ENCODE data around the gene SLC35A3.

DNA sequence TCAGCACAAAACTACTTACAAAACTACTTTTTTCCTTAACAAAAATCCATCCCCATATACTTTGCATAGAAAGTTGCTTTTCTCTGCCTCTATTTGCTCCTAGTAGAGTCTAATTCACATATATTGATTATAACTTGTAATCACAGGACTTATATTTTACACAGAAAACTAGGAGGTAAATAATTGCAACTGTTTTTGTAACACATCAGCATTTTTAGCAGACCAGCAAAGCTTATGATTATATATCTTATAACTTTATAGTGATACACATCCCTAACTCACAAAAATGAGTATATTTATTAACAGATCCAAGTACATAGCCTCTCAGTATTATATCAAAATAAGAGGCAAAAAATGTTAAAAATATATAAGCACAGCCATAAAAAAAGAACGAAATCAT, 17.3 kb upstream of the SLC35A3 start:
- no peak for TF ChIP-seq EZH2 (IDR thresholded peaks at IDR 0.05; ENCODE audit: low read depth)
- TF ChIP-seq, protein P1, sequence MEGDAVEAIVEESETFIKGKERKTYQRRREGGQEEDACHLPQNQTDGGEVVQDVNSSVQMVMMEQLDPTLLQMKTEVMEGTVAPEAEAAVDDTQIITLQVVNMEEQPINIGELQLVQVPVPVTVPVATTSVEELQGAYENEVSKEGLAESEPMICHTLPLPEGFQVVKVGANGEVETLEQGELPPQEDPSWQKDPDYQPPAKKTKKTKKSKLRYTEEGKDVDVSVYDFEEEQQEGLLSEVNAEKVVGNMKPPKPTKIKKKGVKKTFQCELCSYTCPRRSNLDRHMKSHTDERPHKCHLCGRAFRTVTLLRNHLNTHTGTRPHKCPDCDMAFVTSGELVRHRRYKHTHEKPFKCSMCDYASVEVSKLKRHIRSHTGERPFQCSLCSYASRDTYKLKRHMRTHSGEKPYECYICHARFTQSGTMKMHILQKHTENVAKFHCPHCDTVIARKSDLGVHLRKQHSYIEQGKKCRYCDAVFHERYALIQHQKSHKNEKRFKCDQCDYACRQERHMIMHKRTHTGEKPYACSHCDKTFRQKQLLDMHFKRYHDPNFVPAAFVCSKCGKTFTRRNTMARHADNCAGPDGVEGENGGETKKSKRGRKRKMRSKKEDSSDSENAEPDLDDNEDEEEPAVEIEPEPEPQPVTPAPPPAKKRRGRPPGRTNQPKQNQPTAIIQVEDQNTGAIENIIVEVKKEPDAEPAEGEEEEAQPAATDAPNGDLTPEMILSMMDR (conservative IDR thresholded peaks at IDR 0.05), result no peak
